A673 (cell line): Measurements from ENCODE around the gene ANKS1B.

Source experiments
- CTCF ChIP-seq: fragments of 300-800, 200-600 bp; sonication (generic); conservative IDR thresholded peaks from 2 replicates; pipeline ENCODE4 v1.5.1; 2017; ENCODE audit warnings: low read depth, mild to moderate bottlenecking, antibody characterized with exemption, low read length, moderate library complexity, mixed read lengths
- EZH2 ChIP-seq: fragments of 200-600 bp; sonication (generic); IDR thresholded peaks from 2 replicates; pipeline ENCODE4 v1.6.1; 2017; ENCODE audit warnings: borderline replicate concordance, low read depth, mild to moderate bottlenecking, mixed read lengths, antibody characterized with exemption, low read length; ENCODE audit not compliant: poor library complexity, severe bottlenecking

GRCh38 chr12:99596762-99597161, 388.0 kb downstream of the ANKS1B start:
- TF ChIP-seq EZH2 = no peak
- no peak for TF ChIP-seq CTCF
